Chondrocyte (in vitro differentiated cells): ENCODE results near the gene SPEG. TPM values are rescaled to one million over a fixed set of nuclear protein-coding genes. Genes with fewer than 3 reads are reported as not detected.

Experiments used
- DNase-seq: peaks from one replicate; pipeline ENCODE4 v3.0.0; 2021; ENCODE audit warnings: mixed read lengths, low spot score
- H3K27ac Mint-ChIP-seq: one replicate; pipeline ENCODE4 v1.8.0; 2021; ENCODE audit warnings: mild to moderate bottlenecking, moderate library complexity, mixed read lengths; ENCODE audit not compliant: unreplicated experiment
- H3K27me3 Mint-ChIP-seq: 2 replicates; pipeline ENCODE4 v1.8.0; 2021; ENCODE audit warnings: low read depth, mixed read lengths
- H3K36me3 Mint-ChIP-seq: 2 replicates; pipeline ENCODE4 v1.8.0; 2021; ENCODE audit warnings: low read depth, mixed read lengths
- H3K4me1 Mint-ChIP-seq: 2 replicates; pipeline ENCODE4 v1.8.0; 2021; ENCODE audit warnings: low read depth, mild to moderate bottlenecking, mixed read lengths
- H3K4me3 Mint-ChIP-seq: one replicate; pipeline ENCODE4 v1.8.0; 2021; ENCODE audit warnings: mild to moderate bottlenecking, moderate library complexity, mixed read lengths; ENCODE audit not compliant: unreplicated experiment
- H3K9me3 Mint-ChIP-seq: 2 replicates; pipeline ENCODE4 v1.8.0; 2021; ENCODE audit warnings: low read depth, mixed read lengths
- total RNA-seq: library from RNA; stranded (reverse); gene quantifications from 3 replicates; pipeline ENCODE4 v1.2.1, GENCODE V29; 2021
- TF ChIP-seq, protein P1 (sequence below): fragments of 200-600 bp; sonication (generic); IDR thresholded peaks from 2 replicates; pipeline ENCODE4 v1.5.0; 2021; ENCODE audit warnings: antibody characterized with exemption, mild to moderate bottlenecking, moderate library complexity

SPEG gene
- total RNA-seq, 1 donor from 2014 or later: 94.9 TPM

DNA sequence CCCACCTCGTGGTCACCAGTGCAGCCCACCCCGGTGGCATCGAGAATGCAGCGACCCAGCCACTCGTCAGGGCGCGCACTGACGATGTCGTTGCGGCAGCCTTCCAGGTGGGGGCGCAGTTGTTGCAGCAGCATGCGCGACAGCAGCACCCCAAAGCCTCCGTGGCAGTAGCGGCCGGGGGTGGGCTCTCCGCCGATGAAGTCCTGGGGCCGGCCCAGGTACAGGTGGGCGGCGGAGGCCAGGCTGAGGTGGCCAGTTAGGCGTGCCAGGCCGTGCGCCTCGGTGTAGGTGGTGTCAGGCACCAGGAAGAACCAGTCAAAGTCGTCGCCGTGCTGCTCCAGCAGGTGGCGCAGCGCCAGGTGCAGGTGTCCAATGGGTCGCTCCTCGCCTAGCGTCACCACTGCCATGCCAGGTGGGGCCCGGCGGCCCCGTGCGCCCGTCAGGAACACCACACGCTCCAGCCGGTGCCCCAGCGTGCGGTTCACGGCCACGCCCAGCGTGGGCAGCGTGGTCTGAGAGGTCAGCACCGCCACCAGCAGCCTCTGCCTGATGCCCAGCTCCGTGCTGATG is 107.1 kb downstream of the SPEG start:
- TF ChIP-seq, protein P1, sequence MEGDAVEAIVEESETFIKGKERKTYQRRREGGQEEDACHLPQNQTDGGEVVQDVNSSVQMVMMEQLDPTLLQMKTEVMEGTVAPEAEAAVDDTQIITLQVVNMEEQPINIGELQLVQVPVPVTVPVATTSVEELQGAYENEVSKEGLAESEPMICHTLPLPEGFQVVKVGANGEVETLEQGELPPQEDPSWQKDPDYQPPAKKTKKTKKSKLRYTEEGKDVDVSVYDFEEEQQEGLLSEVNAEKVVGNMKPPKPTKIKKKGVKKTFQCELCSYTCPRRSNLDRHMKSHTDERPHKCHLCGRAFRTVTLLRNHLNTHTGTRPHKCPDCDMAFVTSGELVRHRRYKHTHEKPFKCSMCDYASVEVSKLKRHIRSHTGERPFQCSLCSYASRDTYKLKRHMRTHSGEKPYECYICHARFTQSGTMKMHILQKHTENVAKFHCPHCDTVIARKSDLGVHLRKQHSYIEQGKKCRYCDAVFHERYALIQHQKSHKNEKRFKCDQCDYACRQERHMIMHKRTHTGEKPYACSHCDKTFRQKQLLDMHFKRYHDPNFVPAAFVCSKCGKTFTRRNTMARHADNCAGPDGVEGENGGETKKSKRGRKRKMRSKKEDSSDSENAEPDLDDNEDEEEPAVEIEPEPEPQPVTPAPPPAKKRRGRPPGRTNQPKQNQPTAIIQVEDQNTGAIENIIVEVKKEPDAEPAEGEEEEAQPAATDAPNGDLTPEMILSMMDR: peak; percentile 100
- H3K27ac Mint-ChIP-seq: peak overlapping the region; percentile 86
- H3K4me3 Mint-ChIP-seq: peak overlapping the region; percentile 91
- DNase-seq: no peak
- H3K36me3 Mint-ChIP-seq: peaks cover 15% of the 10 kb centered on the region
- H3K27me3 Mint-ChIP-seq: no peaks in the 10 kb centered on the region
- H3K4me1 Mint-ChIP-seq: peaks cover 38% of the 10 kb centered on the region
- no peaks in the 10 kb centered on the region for H3K9me3 Mint-ChIP-seq

DNA sequence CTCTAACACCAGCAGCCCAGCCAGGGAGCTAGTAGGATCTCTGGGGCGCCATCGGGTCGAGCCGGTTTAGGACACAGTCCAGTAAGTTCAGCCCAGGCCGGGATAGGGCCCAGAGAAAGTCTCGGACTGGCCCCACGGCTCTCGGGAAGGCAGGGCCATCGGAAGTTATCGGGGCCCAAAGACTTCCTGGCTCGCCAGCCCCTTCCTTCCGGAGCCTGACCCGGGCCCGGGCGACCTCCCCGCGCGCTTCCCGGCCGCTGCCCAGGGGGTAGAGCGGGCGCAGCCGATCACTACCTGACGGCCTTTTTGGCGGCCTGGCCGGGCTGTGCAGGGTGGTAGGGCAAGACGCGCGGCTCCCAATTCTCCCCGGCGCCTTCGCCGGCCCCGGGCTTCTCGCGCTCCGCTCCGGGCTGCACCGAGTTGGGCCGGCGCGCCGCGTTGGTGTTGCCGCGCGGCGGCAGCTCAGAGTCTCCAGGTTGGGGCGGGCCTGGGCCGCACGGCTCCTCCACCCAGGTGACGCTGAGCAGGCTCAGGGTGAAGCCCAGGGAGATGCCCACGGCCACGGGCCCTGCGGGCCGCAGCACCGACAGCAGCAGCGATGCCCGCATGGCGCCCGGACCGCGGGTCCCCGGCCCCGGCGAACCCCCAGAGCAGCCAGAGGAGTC is 108.4 kb downstream of the SPEG start:
- H3K27me3 Mint-ChIP-seq: no peaks in the 10 kb centered on the region
- no peaks in the 10 kb centered on the region for H3K9me3 Mint-ChIP-seq
- H3K27ac Mint-ChIP-seq: peak overlapping the region; percentile 86
- TF ChIP-seq, protein P1: peak; percentile 42
- no peak for DNase-seq
- peaks cover 36% of the 10 kb centered on the region for H3K4me1 Mint-ChIP-seq
- H3K36me3 Mint-ChIP-seq: peaks cover 19% of the 10 kb centered on the region
- peak overlapping the region; percentile 91 for H3K4me3 Mint-ChIP-seq

DNA sequence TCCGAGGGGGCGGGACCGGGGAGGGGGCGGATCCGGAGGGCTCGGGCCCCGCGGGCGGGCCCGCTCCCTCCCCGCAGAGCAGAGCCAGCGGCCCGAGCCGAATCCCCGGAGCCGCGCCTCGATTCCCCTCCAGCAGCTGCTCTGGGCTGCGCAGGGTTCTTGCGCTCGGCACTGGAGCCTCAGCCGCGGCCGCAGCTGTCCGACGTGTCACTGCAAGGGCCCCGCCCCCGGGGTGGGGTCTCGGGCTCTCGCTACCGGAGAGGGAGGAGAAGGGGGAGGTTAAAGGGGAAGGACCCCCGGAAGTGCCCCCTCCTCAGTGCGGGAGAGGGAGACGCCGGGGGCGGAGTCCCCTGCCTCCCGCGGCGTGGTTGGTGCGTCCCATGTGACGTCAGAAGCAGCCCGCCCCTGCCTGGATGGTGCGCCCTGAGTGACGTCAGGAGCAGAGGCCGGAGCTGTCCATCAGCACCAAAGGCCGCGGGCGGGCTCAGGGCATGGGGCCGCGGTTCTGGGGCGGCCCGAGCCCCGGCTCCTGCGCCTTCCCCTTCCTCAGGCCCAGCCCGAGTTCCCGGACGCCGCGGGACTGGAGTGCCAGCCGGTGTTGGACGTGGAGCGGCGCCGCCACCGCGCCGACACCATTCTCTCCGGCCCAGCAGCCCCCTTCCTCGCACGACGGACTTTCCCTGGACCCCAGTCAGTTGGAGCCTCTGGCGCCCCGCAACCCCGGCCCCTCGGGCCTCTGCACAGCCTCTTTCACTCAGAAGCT is 109.1 kb downstream of the SPEG start, which contains the start of the genes CHPF and TMEM198:
TSS of gene CHPF (minus strand) at position 214 of the 763 bp plus-strand sequence. CDS start 271 bp downstream, outside the sequence.
TSS of gene TMEM198 (plus strand) at position 433 of the 763 bp plus-strand sequence. CDS start 700 bp downstream, outside the sequence.
- Mint-ChIP-seq H3K4me1 (peaks cover 29% of the 10 kb centered on the region), H3K9me3 (no peaks in the 10 kb centered on the region), H3K27me3 (no peaks in the 10 kb centered on the region), H3K27ac (peak within 1 kb of the TSS; percentile 96), H3K4me3 (peak within 1 kb of the TSS; percentile 91), H3K36me3 (peaks cover 21% of the 10 kb centered on the region)
- TF ChIP-seq, protein P1: peak; percentile 23
- peak; percentile 99 for DNase-seq

DNA sequence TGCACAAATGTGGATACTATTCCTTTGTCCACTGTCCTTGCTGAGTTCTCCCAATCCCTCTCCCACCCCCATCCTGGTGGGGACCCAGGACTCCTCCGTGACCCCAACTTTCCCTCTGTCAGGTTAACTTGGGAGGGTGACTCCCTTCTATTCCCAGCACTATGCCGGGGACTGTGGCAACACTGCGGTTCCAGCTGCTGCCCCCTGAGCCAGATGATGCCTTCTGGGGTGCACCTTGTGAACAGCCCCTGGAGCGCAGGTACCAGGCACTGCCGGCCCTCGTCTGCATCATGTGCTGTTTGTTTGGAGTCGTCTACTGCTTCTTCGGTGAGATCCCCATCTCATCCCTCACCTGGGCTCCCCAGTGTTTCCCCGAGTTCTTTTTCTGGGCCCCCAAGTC is 109.9 kb downstream of the SPEG start:
- H3K4me1 Mint-ChIP-seq: peaks cover 27% of the 10 kb centered on the region
- peaks cover 17% of the 10 kb centered on the region for H3K36me3 Mint-ChIP-seq
- H3K27me3 Mint-ChIP-seq: no peaks in the 10 kb centered on the region
- DNase-seq: no peak
- peak overlapping the region; percentile 91 for H3K4me3 Mint-ChIP-seq
- TF ChIP-seq, protein P1: no peak
- H3K9me3 Mint-ChIP-seq: no peaks in the 10 kb centered on the region
- peak overlapping the region; percentile 84 for H3K27ac Mint-ChIP-seq

DNA sequence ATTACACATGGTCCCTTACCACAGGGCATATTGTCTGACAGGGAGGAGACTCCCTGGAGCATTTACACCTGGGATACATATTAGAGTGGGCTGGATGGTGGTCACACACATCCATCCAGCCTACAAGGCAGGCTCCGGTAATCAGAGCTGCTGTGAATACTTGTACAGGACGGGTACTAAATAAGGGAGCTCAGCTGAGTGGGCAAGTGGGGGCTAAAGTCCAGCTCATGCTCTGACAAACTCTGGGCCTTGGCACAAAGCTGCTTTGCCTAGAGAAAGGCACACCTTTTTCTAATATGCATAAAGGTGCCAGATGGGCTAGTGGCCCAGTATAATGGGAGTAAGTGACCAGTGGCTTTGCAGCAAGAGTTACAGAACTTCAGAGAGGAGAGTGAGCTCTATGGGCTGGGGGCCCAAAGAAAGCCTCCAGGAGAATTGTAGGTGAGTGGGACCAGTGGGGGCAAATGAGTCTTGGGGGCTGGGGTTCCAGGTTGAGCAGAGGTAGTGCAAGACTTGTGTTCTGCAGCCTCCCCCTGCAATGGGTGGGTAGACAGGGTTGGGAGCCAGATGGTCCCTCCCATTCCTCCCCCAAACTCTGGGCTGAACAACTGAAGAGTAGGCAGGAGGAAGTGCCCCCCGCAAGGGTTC is 110.8 kb downstream of the SPEG start:
- peaks cover 27% of the 10 kb centered on the region for H3K4me1 Mint-ChIP-seq
- H3K27ac Mint-ChIP-seq: no peak overlapping the region
- DNase-seq: no peak
- TF ChIP-seq, protein P1: no peak
- no peaks in the 10 kb centered on the region for H3K9me3 Mint-ChIP-seq
- H3K4me3 Mint-ChIP-seq: no peak overlapping the region
- H3K36me3 Mint-ChIP-seq: peaks cover 17% of the 10 kb centered on the region
- H3K27me3 Mint-ChIP-seq: no peaks in the 10 kb centered on the region
